Measurements from ENCODE around the gene WNT8A. TPM values are rescaled to one million over a fixed set of nuclear protein-coding genes. Genes with fewer than 3 reads are reported as not detected.
A peak's percentile ranks its signal among the peaks of the same experiment; 100 is the strongest.

The WNT8A gene
- total and polyA plus RNA-seq, 2 of the 13 experiments (the other 11 are each of a cell fraction or from before 2014, with no cell fraction given) = not detected

- WGBS (ENCODE audit: low lambda C conversion rate) = 48% methylated on average over 4 of the region's 4 CpGs
- in situ Hi-C loops (cut with HindIII; ENCODE audit: extremely low pct_ligation_motif_present, low pct_unique_long_range_greater_than_20kb) = no loop called here
- TF ChIP-seq MTA1 (CRISPR knock-in tag; IDR thresholded peaks at IDR 0.05; ENCODE audit: borderline replicate concordance) (no peak), ZHX2 (IDR thresholded peaks at IDR 0.05; ENCODE audit: low read depth) (no peak), ZHX2 (CRISPR knock-in tag; IDR thresholded peaks at IDR 0.05; ENCODE audit: borderline replicate concordance) (no peak), STAG1 (CRISPR knock-in tag; IDR thresholded peaks at IDR 0.05) (peak; percentile 27), ZNF687 (CRISPR knock-in tag; IDR thresholded peaks at IDR 0.05) (no peak), CTCF (CRISPR knock-in tag; IDR thresholded peaks at IDR 0.05) (peak; percentile 21), YY1 (IDR thresholded peaks at IDR 0.05; ENCODE audit: insufficient read depth, insufficient replicate concordance, low read depth, low read length) (no peak), TEF (CRISPR knock-in tag; IDR thresholded peaks at IDR 0.05) (no peak)
- Histone ChIP-seq H3K36me3 (replicated peaks in 1 of 2; ENCODE audit: control insufficient read depth in 1 of 2, insufficient read depth in 2 of 2, low read length in 2 of 2) (no peaks in the 10 kb centered on the region), H3K4me3 (replicated peaks in 1 of 3; ENCODE audit: insufficient read depth in 1 of 3, low read depth in 2 of 3, low read length in 3 of 3) (no peak overlapping the region), H3K4me2 (ENCODE audit: low read depth, low read length) (peak overlapping the region; percentile 39; the same call in 1 of the 2 replicates), H3K4me1 (ENCODE audit: insufficient read depth, low read length) (peaks cover 15% of the 10 kb centered on the region), H2AFZ (ENCODE audit: low read length) (peak overlapping the region; percentile 15), H3K79me2 (ENCODE audit: insufficient read depth, low read length) (no peaks in the 10 kb centered on the region), H3K9ac (ENCODE audit: insufficient read depth, low read depth, low read length) (no peak overlapping the region), H3K27me3 (ENCODE audit: control insufficient read depth in 1 of 2, insufficient read depth in 2 of 2, low read length in 2 of 2) (no peaks in the 10 kb centered on the region; a peak in 1 of 5 replicates), H4K20me1 (ENCODE audit: insufficient read depth, low read length) (no peaks in the 10 kb centered on the region), H3K27ac (ENCODE audit: extremely low read length, insufficient read depth, low read length) (no peak overlapping the region), H3K9me3 (ENCODE audit: low read length) (no peaks in the 10 kb centered on the region)
- BruUV-seq (replicated peaks) = no TSS peak
- intact Hi-C loops (cut with micrococcal nuclease; ENCODE audit: unreplicated experiment) = no loop called here
- DNase-seq (ENCODE audit: low spot score) (peak; percentile 25), ATAC-seq (peak; percentile 45; the same call in 2 of the 3 replicates), FAIRE-seq (peak; percentile 49)
- ChIA-PET POLR2A (no interaction called here), CTCF (ENCODE audit: low intra/inter-chr PET ratio, low total read pairs) (interaction anchor here (0.8 kb wide), 1 partner anchor 52 kb away, joined by 3 read pairs; no protein-coding TSS in a partner anchor)
These were observed 1.8 kb upstream of the WNT8A start for GRCh38 chr5:138082033-138082432.
